ENCODE data around the gene SMIM13. TPM values are rescaled to one million over a fixed set of nuclear protein-coding genes. Genes with fewer than 3 reads are reported as not detected.

The SMIM13 gene
- 10.6 TPM for total RNA-seq (ENCODE audit: unreplicated experiment)
- long read RNA-seq, full-length matches to known transcripts, result 5 of 5 reads
- long read RNA-seq, partial matches to known transcripts, result 0 of 5 reads
- long read RNA-seq, other reads (novel, unspliced or antisense), result 0 of 5 reads

DNA sequence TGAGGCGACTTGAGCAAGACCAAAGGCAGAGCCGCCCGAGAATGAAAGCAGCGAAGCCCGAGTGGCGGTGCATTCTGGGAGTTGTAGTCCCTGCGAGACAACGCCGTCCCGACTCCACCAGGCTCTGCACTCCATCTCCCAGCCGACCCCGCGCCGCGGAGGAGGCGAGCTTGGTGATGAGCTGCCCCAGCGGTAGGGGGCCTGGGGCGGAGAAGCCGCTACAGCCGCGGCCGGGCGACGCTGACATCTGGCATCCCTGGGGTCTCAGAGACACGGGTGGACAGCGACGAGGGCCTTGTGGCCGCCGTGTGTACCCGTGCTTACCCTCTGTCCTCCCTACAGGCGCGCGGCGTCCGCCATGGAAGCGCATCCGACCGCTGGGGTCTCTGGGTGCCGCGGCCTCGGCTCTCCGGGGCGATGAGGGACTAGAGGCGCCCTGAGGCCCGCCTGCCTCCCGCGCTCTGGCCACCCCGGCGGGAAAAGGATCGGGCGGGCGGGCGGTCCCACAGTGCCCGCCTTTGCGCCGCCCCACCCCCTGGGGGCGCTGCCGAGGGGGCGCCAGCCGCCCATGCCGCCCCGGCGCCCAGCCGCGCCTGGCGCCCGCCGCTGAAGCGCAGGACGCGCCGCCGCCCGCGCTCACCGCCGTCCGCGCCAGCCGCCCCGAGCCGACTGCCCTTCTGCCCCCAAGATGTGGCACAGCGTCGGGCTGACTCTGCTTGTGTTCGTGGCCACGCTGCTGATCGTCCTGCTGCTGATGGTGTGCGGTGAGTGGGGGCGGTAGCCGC is at the start of gene SMIM13:
SMIM13 (plus strand) TSS at position 209 of the 785 bp plus-strand sequence; CDS start at position 689, 480 bp downstream.
- no peaks in the 10 kb centered on the region for H3K36me3 Mint-ChIP-seq (ENCODE audit: unreplicated experiment)
- peaks cover 6% of the 10 kb centered on the region for H3K4me1 Mint-ChIP-seq (ENCODE audit: low read depth, unreplicated experiment)
- peak; percentile 99 for DNase-seq
- H3K27ac Mint-ChIP-seq (ENCODE audit: unreplicated experiment), result peak within 1 kb of the TSS; percentile 96
- TF ChIP-seq, protein P1, sequence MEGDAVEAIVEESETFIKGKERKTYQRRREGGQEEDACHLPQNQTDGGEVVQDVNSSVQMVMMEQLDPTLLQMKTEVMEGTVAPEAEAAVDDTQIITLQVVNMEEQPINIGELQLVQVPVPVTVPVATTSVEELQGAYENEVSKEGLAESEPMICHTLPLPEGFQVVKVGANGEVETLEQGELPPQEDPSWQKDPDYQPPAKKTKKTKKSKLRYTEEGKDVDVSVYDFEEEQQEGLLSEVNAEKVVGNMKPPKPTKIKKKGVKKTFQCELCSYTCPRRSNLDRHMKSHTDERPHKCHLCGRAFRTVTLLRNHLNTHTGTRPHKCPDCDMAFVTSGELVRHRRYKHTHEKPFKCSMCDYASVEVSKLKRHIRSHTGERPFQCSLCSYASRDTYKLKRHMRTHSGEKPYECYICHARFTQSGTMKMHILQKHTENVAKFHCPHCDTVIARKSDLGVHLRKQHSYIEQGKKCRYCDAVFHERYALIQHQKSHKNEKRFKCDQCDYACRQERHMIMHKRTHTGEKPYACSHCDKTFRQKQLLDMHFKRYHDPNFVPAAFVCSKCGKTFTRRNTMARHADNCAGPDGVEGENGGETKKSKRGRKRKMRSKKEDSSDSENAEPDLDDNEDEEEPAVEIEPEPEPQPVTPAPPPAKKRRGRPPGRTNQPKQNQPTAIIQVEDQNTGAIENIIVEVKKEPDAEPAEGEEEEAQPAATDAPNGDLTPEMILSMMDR (IDR thresholded peaks at IDR 0.05; ENCODE audit: partially characterized antibody, unreplicated experiment), result peak; percentile 68
- H3K9me3 Mint-ChIP-seq (ENCODE audit: unreplicated experiment), result peaks cover 7% of the 10 kb centered on the region
- peak within 1 kb of the TSS; percentile 97 for H3K4me3 Mint-ChIP-seq (ENCODE audit: unreplicated experiment)
- H3K27me3 Mint-ChIP-seq (ENCODE audit: unreplicated experiment), result peaks cover 7% of the 10 kb centered on the region

DNA sequence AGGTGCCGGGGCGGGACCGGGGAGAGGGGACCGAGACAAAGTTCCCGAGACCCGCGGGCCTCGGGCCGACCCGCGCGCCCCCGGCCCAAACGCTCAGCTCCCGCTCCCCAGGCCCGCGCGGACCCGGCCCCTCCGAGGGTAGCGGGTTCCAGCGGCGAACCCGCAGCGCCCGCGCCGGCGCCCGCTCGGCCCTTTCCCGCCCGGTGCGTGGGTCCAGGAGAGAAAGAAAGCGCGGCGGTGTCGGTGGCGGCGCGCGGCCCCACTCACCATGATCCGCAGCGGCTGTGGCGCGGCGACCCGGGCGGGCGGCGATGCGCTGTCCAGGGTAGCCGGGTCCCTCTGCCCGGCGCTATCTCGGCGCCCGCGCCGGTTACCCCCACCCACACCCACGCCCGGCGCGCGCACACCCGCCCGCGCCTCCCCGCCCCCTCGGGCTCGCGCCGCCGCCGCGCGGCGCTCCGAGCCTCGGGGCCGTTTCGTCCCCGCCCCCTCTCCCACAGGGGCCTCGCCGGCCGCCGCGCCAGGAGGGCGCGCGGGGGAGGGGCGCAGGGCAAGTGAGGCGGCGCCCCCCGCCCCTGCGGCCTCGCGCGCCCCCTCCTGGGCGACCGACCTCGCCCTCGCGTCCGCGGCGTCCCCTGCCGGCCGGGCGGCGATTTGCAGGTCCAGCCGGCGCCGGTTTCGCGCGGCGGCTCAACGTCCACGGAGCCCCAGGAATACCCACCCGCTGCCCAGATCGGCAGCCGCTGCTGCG is 49.5 kb upstream of the SMIM13 start, which contains the start of gene ELOVL2:
ELOVL2 (minus strand) TSS at position 345 of the 751 bp plus-strand sequence; CDS start at position 270, 75 bp downstream.
- Mint-ChIP-seq H3K27me3 (ENCODE audit: unreplicated experiment) (peaks cover 11% of the 10 kb centered on the region), H3K4me1 (ENCODE audit: low read depth, unreplicated experiment) (peaks cover 15% of the 10 kb centered on the region), H3K4me3 (ENCODE audit: unreplicated experiment) (peak within 1 kb of the TSS; percentile 95), H3K9me3 (ENCODE audit: unreplicated experiment) (peaks cover 15% of the 10 kb centered on the region), H3K27ac (ENCODE audit: unreplicated experiment) (peak within 1 kb of the TSS; percentile 96), H3K36me3 (ENCODE audit: unreplicated experiment) (no peaks in the 10 kb centered on the region)
- DNase-seq, result peak; percentile 83
- TF ChIP-seq, protein P1 (IDR thresholded peaks at IDR 0.05; ENCODE audit: partially characterized antibody, unreplicated experiment), result peak; percentile 87

DNA sequence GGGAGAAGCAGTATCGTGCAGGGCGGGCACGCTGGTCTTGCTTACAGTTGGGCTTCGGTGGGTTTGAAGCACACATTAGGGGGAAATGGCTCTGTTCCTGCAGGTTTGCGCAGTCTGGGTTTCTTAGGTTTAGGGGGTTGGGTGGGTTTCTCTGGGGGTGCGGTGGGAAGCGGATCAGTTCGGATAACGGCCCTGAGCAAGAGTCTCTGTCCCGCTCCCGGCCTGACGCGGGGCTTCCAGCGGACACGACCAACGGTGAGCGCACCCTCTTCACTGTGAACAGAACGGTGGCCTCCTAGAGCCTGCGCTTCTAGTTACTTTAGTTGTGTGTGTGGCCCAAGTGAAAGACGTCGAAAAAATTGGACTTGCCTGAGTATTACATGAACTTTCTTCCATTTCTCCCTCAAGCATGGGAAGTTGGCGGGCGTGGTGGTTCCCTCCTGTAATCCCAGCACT is 48.9 kb upstream of the SMIM13 start:
- Mint-ChIP-seq H3K27me3 (ENCODE audit: unreplicated experiment) (peaks cover 11% of the 10 kb centered on the region), H3K9me3 (ENCODE audit: unreplicated experiment) (peaks cover 15% of the 10 kb centered on the region), H3K27ac (ENCODE audit: unreplicated experiment) (peak overlapping the region; percentile 78), H3K4me3 (ENCODE audit: unreplicated experiment) (peak overlapping the region; percentile 90), H3K4me1 (ENCODE audit: low read depth, unreplicated experiment) (peaks cover 11% of the 10 kb centered on the region), H3K36me3 (ENCODE audit: unreplicated experiment) (no peaks in the 10 kb centered on the region)
- TF ChIP-seq, protein P1 (IDR thresholded peaks at IDR 0.05; ENCODE audit: partially characterized antibody, unreplicated experiment), result peak; percentile 5
- DNase-seq, result no peak

DNA sequence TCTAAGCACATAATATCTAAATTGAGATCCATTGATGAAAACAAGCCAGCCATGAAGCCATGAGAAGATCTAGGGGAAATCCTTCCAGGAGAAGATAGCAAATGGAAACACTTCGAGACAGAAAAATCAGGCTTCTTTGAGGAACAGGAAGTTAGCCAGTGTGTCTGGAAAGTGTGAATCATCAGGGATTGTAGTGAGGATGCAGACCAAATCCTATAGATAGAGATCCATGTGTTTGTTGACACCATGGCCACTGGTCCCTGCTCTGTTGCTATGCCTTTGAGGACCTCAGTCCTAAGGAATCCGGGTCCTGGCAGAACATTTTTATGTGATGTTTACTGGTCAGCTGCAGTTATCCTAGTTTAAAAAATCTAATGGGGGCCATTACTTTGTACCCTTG is 42.9 kb upstream of the SMIM13 start:
- TF ChIP-seq, protein P1 (IDR thresholded peaks at IDR 0.05; ENCODE audit: partially characterized antibody, unreplicated experiment), result no peak
- no peaks in the 10 kb centered on the region for H3K4me1 Mint-ChIP-seq (ENCODE audit: low read depth, unreplicated experiment)
- no peaks in the 10 kb centered on the region for H3K27me3 Mint-ChIP-seq (ENCODE audit: unreplicated experiment)
- no peaks in the 10 kb centered on the region for H3K9me3 Mint-ChIP-seq (ENCODE audit: unreplicated experiment)
- no peak overlapping the region for H3K4me3 Mint-ChIP-seq (ENCODE audit: unreplicated experiment)
- no peaks in the 10 kb centered on the region for H3K36me3 Mint-ChIP-seq (ENCODE audit: unreplicated experiment)
- DNase-seq, result no peak
- H3K27ac Mint-ChIP-seq (ENCODE audit: unreplicated experiment), result no peak overlapping the region

Measured in glutamatergic neuron (in vitro differentiated cells).